ENCODE data around the gene RBPJ. TPM values are rescaled to one million over a fixed set of nuclear protein-coding genes. Genes with fewer than 3 reads are reported as not detected.

The RBPJ gene
- polyA plus RNA-seq, 1 of the 3 experiments (the other 2 are of a cell fraction): 13.8 TPM

DNA sequence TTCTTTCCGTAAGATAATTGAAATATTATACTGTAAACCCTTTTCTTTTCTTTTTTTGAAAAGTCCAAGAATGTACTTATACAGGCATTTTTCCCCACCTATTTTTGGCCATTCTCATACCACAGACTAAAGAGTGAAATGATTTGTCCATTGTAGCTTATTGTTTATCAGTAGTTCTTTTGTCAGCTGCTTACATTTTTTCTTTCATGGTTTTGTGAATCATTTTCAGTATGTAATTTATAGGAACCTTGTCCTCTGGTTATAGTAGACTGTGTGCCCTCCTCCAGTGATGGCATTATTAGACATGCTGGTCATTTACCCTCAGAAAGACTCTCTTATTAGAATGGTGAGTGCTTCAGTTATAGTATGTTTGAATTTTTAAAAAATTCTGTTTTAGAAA, 112.7 kb downstream of the RBPJ start (continued):
- no peak for TF ChIP-seq NFIC (IDR thresholded peaks at IDR 0.05; ENCODE audit: borderline replicate concordance)
- TF ChIP-seq EZH2phosphoT487 (IDR thresholded peaks at IDR 0.05; ENCODE audit: borderline replicate concordance, low read depth): no peak

DNA sequence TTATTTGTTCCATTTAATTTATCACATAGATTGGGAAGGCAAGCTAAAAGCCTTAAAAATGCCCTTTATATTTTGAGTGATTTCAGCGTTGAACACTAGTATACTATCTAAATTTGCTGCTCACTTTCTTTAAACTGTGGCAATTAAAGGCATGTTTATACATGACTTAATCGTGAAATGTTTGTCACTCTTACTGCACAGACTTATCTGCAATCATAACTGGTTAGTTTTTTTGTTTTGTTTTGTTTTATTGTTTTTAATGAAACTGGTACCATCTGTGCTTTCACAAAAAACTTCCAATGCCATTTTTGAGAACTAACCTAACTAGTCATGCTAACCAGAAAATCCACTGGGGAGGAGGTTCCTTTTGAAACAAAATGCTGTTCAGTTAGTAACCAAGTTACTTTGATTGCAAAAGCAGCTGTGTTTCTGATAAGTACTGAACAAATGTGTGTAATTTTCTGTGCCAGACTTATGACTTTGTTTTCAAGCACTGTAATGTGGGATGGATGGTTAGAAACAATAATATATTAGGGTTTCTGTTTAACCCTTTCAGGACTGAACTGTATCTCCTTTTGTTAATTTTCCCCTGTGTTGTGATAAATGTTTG, 113.3 kb downstream of the RBPJ start:
- H3K4me2 ChIP-seq: no peak overlapping the region

More for the DNA sequence above, 113.3 kb downstream of the RBPJ start:
- Histone ChIP-seq H3K9ac (no peak overlapping the region), H3K27ac (ENCODE audit: low read depth in 2 of 2, low read length in 1 of 2) (no peak overlapping the region), H3K27me3 (ENCODE audit: insufficient read depth) (no peaks in the 10 kb centered on the region), H4K20me1 (ENCODE audit: insufficient read depth) (no peaks in the 10 kb centered on the region), H3K9me2 (no peaks in the 10 kb centered on the region), H3K79me2 (ENCODE audit: insufficient read depth) (no peaks in the 10 kb centered on the region), H3K36me3 (replicated peaks in 1 of 2; ENCODE audit: control insufficient read depth in 1 of 2, insufficient read depth in 2 of 2, low read length in 1 of 2) (peaks cover 32% of the 10 kb centered on the region in 2 experiments), H3K4me1 (ENCODE audit: control insufficient read depth in 1 of 2, insufficient read depth in 2 of 2, low read depth in 1 of 2, low read length in 1 of 2) (peaks cover 0 to 8% of the 10 kb centered on the region in 2 experiments; a peak in 2 of 4 replicates), H3F3A (replicated peaks; ENCODE audit: insufficient read depth) (no peaks in the 10 kb centered on the region), H3K4me3 (ENCODE audit: low read depth in 2 of 2, low read length in 1 of 2) (no peak overlapping the region), H2AFZ (ENCODE audit: low read depth) (no peak overlapping the region), H3K9me3 (no peaks in the 10 kb centered on the region)
- no peak for DNase-seq
- WGBS (ENCODE audit: low lambda C conversion rate): 52% methylated on average over 2 of the region's 2 CpGs
- CTCF ChIA-PET: interaction anchor here (1.3 kb wide), 2 partner anchors 23 to 24 kb away, joined by 3 read pairs; no protein-coding TSS in a partner anchor
- TF ChIP-seq FOXJ3 (CRISPR knock-in tag; IDR thresholded peaks at IDR 0.05) (no peak), TEAD4 (IDR thresholded peaks at IDR 0.05; ENCODE audit: borderline replicate concordance, insufficient read depth) (no peak), RCOR1 (IDR thresholded peaks at IDR 0.05; ENCODE audit: low read length) (no peak), EZH2phosphoT487 (IDR thresholded peaks at IDR 0.05; ENCODE audit: borderline replicate concordance, low read depth) (no peak), NFIC (IDR thresholded peaks at IDR 0.05; ENCODE audit: borderline replicate concordance) (no peak), MXI1 (IDR thresholded peaks at IDR 0.05; ENCODE audit: low read depth, low read length) (no peak), GABPA (IDR thresholded peaks at IDR 0.05; ENCODE audit: low read depth) (no peak), YY1 (IDR thresholded peaks at IDR 0.05; ENCODE audit: low read depth) (no peak), GATA2 (CRISPR knock-in tag; IDR thresholded peaks at IDR 0.05) (no peak), NRF1 (IDR thresholded peaks at IDR 0.05; ENCODE audit: low read depth, low read length) (no peak), FOSL2 (IDR thresholded peaks at IDR 0.05; ENCODE audit: borderline replicate concordance, low read depth) (no peak), JUND (IDR thresholded peaks at IDR 0.05) (no peak), SIN3A (IDR thresholded peaks at IDR 0.05; ENCODE audit: borderline replicate concordance, low read depth, low read length) (no peak), RAD21 (IDR thresholded peaks at IDR 0.05; ENCODE audit: low read length) (no peak)
- TF ChIP-seq, protein P1, sequence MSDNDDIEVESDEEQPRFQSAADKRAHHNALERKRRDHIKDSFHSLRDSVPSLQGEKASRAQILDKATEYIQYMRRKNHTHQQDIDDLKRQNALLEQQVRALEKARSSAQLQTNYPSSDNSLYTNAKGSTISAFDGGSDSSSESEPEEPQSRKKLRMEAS (IDR thresholded peaks at IDR 0.05; ENCODE audit: low read depth): no peak
- TF ChIP-seq, protein P2, sequence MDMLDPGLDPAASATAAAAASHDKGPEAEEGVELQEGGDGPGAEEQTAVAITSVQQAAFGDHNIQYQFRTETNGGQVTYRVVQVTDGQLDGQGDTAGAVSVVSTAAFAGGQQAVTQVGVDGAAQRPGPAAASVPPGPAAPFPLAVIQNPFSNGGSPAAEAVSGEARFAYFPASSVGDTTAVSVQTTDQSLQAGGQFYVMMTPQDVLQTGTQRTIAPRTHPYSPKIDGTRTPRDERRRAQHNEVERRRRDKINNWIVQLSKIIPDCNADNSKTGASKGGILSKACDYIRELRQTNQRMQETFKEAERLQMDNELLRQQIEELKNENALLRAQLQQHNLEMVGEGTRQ (IDR thresholded peaks at IDR 0.05; ENCODE audit: borderline replicate concordance, low read depth, low read length): no peak
- TF ChIP-seq, protein P3, sequence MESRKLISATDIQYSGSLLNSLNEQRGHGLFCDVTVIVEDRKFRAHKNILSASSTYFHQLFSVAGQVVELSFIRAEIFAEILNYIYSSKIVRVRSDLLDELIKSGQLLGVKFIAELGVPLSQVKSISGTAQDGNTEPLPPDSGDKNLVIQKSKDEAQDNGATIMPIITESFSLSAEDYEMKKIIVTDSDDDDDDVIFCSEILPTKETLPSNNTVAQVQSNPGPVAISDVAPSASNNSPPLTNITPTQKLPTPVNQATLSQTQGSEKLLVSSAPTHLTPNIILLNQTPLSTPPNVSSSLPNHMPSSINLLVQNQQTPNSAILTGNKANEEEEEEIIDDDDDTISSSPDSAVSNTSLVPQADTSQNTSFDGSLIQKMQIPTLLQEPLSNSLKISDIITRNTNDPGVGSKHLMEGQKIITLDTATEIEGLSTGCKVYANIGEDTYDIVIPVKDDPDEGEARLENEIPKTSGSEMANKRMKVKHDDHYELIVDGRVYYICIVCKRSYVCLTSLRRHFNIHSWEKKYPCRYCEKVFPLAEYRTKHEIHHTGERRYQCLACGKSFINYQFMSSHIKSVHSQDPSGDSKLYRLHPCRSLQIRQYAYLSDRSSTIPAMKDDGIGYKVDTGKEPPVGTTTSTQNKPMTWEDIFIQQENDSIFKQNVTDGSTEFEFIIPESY (IDR thresholded peaks at IDR 0.05; ENCODE audit: borderline replicate concordance, low read depth): no peak
- POLR2A ChIA-PET: interaction anchor here (1.3 kb wide), 1 partner anchor 23 kb away, joined by 3 read pairs; no protein-coding TSS in a partner anchor
